Left lung (tissue), 10 donors: ENCODE results near the gene TMPRSS13. TPM values are rescaled to one million over a fixed set of nuclear protein-coding genes. Genes with fewer than 3 reads are reported as not detected.

Experiments used
- ATAC-seq: fragments of 200-7000 bp; cut with Tn5 transposase; one replicate; pipeline ENCODE4 v1.9.1; 2020; ENCODE audit warnings: moderate library complexity
- DNase-seq, 4 donors: peaks; one replicate each; pipeline ENCODE4 v3.0.0-alpha.2; 2013 to 2020
- H3K27ac ChIP-seq, 2 donors: fragments of 200-600 bp; sonication (generic) in 1 of 2; one replicate each; pipeline versions ENCODE4 v1.5.0 to v1.8.0; 2020 to 2021
- H3K27me3 ChIP-seq, 2 donors: fragments of 200-600 bp; sonication (generic) in 1 of 2; one replicate each; pipeline versions ENCODE4 v1.5.0 to v1.8.0; 2020 to 2021
- H3K36me3 ChIP-seq, 2 donors: fragments of 200-600 bp; sonication (generic) in 1 of 2; one replicate each; pipeline versions ENCODE4 v1.5.0 to v1.8.0; 2020 to 2021
- H3K4me1 ChIP-seq, 2 donors: fragments of 200-600 bp; one replicate each; pipeline ENCODE4 v1.8.0; 2021
- H3K4me3 ChIP-seq, 2 donors: fragments of 200-600 bp; sonication (generic) in 1 of 2; one replicate each; pipeline versions ENCODE4 v1.5.0 to v1.8.0; 2020 to 2021; ENCODE audit warnings: mild to moderate bottlenecking in 1 of 2
- H3K9me3 ChIP-seq, 2 donors: fragments of 200-600 bp; sonication (generic) in 1 of 2; one replicate each; pipeline versions ENCODE4 v1.5.0 to v1.8.0; 2020 to 2021
- intact Hi-C, 2 donors: fragments of 100-400 bp; cut with DNase I; formaldehyde crosslinking; loops; one replicate each; pipeline versions ENCODE4 v1.11.2 to v1.14.2; 2022
- polyA plus RNA-seq, 6 donors: library from polyadenylated mRNA; unstranded; fragments of 120-200 nt; gene quantifications; one replicate each; pipeline ENCODE4 v1.2.1, GENCODE V29; 2013; ENCODE audit not compliant: insufficient read length in 6 of 6
- total RNA-seq, 2 donors: library from RNA; stranded (reverse); fragmentation: NEBNext Ultra II Directional; extraction: Animal tissue kit (Norgen Biotek cat#: 25700); gene quantifications; one replicate each; pipeline ENCODE4 v1.2.1, GENCODE V29; 2021
- TF ChIP-seq, protein P1 (sequence below), 2 donors: fragments of 200-600 bp; sonication (generic) in 1 of 2; IDR thresholded peaks; one replicate each; pipeline versions ENCODE4 v1.5.0 to v1.8.0; 2021; ENCODE audit warnings: antibody characterized with exemption in 2 of 2
- donor health status: DM: no; HTN: yes; CAD: no.
- donor health status: DM: no; HTN: no; CAD: no.

TMPRSS13 gene
- total and polyA plus RNA-seq, 8 donors, result 4.6 to 10.7 (median 8.1) TPM

GRCh38 chr11:117945047-117945810 lies 16.0 kb upstream of the TMPRSS13 start:
- intact Hi-C loops, result loop anchor here in 1 of 2 donors (5.0 to 10.0 kb wide), 2 partner anchors 103 to 110 kb away; no protein-coding TSS in a partner anchor
- H3K27me3 ChIP-seq, result no peaks in the 10 kb centered on the region
- peak overlapping the region in 1 of 2 donors; percentile 18 for H3K27ac ChIP-seq
- H3K36me3 ChIP-seq, result no peaks in the 10 kb centered on the region
- H3K9me3 ChIP-seq, result no peaks in the 10 kb centered on the region
- peaks cover 0 to 39% of the 10 kb centered on the region in 2 donors for H3K4me1 ChIP-seq
- no peak for DNase-seq
- ATAC-seq, result no peak
- TF ChIP-seq, protein P1, sequence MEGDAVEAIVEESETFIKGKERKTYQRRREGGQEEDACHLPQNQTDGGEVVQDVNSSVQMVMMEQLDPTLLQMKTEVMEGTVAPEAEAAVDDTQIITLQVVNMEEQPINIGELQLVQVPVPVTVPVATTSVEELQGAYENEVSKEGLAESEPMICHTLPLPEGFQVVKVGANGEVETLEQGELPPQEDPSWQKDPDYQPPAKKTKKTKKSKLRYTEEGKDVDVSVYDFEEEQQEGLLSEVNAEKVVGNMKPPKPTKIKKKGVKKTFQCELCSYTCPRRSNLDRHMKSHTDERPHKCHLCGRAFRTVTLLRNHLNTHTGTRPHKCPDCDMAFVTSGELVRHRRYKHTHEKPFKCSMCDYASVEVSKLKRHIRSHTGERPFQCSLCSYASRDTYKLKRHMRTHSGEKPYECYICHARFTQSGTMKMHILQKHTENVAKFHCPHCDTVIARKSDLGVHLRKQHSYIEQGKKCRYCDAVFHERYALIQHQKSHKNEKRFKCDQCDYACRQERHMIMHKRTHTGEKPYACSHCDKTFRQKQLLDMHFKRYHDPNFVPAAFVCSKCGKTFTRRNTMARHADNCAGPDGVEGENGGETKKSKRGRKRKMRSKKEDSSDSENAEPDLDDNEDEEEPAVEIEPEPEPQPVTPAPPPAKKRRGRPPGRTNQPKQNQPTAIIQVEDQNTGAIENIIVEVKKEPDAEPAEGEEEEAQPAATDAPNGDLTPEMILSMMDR (IDR thresholded peaks at IDR 0.05), result no peak
- no peak overlapping the region for H3K4me3 ChIP-seq

DNA sequence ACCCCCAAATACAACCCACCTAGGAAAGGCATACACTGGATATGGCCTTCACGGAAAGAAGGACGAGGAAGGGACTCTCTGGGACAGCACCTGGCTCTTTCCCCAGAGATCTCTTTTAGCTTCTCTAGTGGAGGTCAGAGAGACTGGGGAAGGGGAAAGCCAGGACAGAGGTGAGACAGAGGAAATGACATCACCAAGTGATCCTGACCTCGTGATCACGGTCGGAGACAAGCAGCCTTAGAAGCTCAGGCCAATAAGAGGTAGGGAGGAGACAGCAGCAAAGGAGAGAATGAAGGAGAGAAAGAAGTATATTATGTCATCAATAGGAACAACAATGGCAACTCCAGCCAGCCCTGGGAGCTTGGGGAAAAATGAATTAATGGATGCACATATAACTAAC lies 15.4 kb upstream of the TMPRSS13 start:
- intact Hi-C loops, result loop anchor here in 1 of 2 donors (10.0 kb wide), 1 partner anchor 110 kb away; no protein-coding TSS in a partner anchor
- Histone ChIP-seq H3K27me3 (no peaks in the 10 kb centered on the region), H3K27ac (peak overlapping the region in 1 of 2 donors; percentile 18), H3K4me1 (peaks cover 0 to 32% of the 10 kb centered on the region in 2 donors), H3K9me3 (no peaks in the 10 kb centered on the region), H3K4me3 (no peak overlapping the region), H3K36me3 (no peaks in the 10 kb centered on the region)
- no peak for ATAC-seq
- no peak for DNase-seq
- TF ChIP-seq, protein P1 (IDR thresholded peaks at IDR 0.05), result no peak

GRCh38 chr11:117941976-117942654 lies 12.9 kb upstream of the TMPRSS13 start:
- intact Hi-C loops, result loop anchor here in 1 of 2 donors (10.0 kb wide), 1 partner anchor 113 kb away; no protein-coding TSS in a partner anchor

DNA sequence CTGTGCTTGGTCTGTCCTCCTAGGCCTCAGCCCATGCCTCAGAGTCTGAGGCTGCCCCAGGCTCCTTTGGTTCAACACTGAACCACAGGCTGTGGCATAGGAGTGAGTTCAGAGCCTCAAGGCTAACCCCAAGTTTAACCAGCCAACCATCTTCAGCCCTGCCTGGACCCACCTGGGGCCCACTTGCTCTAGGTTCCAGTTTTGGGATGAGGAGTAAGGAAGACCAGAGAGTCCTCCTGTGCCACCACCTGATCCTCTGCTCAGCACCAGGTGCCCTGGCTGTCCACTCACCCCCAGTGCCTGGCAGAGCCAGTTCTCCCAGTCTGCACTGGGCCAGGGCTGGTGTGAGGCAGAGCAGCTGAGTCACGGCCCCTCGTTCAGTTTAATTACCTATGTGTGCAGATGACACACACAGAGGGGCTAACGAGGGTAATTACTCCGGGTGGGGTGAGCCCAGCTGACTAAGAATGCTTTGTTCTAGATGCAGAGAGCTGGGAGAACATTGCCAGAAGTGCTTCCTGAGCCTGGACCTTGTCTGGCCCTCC lies 12.0 kb upstream of the TMPRSS13 start:
- peak; percentile 36 for ATAC-seq
- Histone ChIP-seq H3K27ac (no peak overlapping the region), H3K9me3 (no peaks in the 10 kb centered on the region), H3K36me3 (no peaks in the 10 kb centered on the region), H3K4me1 (peaks cover 0 to 17% of the 10 kb centered on the region in 2 donors), H3K27me3 (no peaks in the 10 kb centered on the region), H3K4me3 (no peak overlapping the region)
- TF ChIP-seq, protein P1 (IDR thresholded peaks at IDR 0.05), result no peak
- DNase-seq, result peak in 1 of 4 donors; percentile 31
- intact Hi-C loops, result loop anchor here in 1 of 2 donors (10.0 kb wide), 1 partner anchor 114 kb away; no protein-coding TSS in a partner anchor

More at GRCh38 chr11:117941976-117942654, 12.9 kb upstream of the TMPRSS13 start:
- no peak overlapping the region for H3K27ac ChIP-seq
- H3K36me3 ChIP-seq, result no peaks in the 10 kb centered on the region
- no peak overlapping the region for H3K4me3 ChIP-seq
- H3K9me3 ChIP-seq, result no peaks in the 10 kb centered on the region
- no peak for ATAC-seq
- peaks cover 0 to 25% of the 10 kb centered on the region in 2 donors for H3K4me1 ChIP-seq
- DNase-seq, result no peak
- no peaks in the 10 kb centered on the region for H3K27me3 ChIP-seq
- TF ChIP-seq, protein P1 (IDR thresholded peaks at IDR 0.05), result no peak
